HG02623 (cell line): Measurements from ENCODE around the gene TCAF2.
"Not testable (repeated sequence)": the region's sequence is repeated elsewhere in the genome, so short reads cannot be mapped to it uniquely, and the experiment has no call there.

Source experiments
- ATAC-seq: cut with Tn5 transposase; IDR thresholded peaks from one replicate; pipeline ENCODE4 v1.9.1; 2021; ENCODE audit warnings: moderate library complexity; ENCODE audit not compliant: unreplicated experiment

TCAF2 gene

GRCh38 chr7:143620646-143621045 is at the start of gene TCAF2:
TCAF2 (plus strand) TSS chr7:143620974.
- peak; percentile 80 for ATAC-seq

GRCh38 chr7:143571501-143571900 is 49.3 kb upstream of the TCAF2 start, which contains the start of gene CTAGE15:
CTAGE15 (plus strand) TSS chr7:143571801; CDS start chr7:143571818, 17 bp downstream.
- not testable (repeated sequence) for ATAC-seq

GRCh38 chr7:143588183-143588582 is 32.6 kb upstream of the TCAF2 start:
- ATAC-seq, result not testable (repeated sequence)

- not testable (repeated sequence) for ATAC-seq
These were observed 30.9 kb upstream of the TCAF2 start for GRCh38 chr7:143589897-143590296.

GRCh38 chr7:143598086-143598485 is 22.7 kb upstream of the TCAF2 start:
- not testable (repeated sequence) for ATAC-seq

- ATAC-seq, result not testable (repeated sequence)
These were observed 17.2 kb upstream of the TCAF2 start for GRCh38 chr7:143603549-143603948.

- not testable (repeated sequence) for ATAC-seq
These were observed 14.7 kb upstream of the TCAF2 start for GRCh38 chr7:143606088-143606487.

GRCh38 chr7:143615545-143615944 is 5.2 kb upstream of the TCAF2 start:
- not testable (repeated sequence) for ATAC-seq

GRCh38 chr7:143617204-143617603 is 3.6 kb upstream of the TCAF2 start:
- not testable (repeated sequence) for ATAC-seq

GRCh38 chr7:143620058-143620457 is 716 bp upstream of the TCAF2 start:
- ATAC-seq, result peak; percentile 33

GRCh38 chr7:143621175-143621574 is 401 bp downstream of the TCAF2 start:
- peak; percentile 29 for ATAC-seq

- ATAC-seq, result peak; percentile 18
These were observed 1.4 kb downstream of the TCAF2 start for GRCh38 chr7:143622130-143622529.

- not testable (repeated sequence) for ATAC-seq
These were observed 9.9 kb downstream of the TCAF2 start for GRCh38 chr7:143630653-143631052.

- not testable (repeated sequence) for ATAC-seq
These were observed 11.7 kb downstream of the TCAF2 start for GRCh38 chr7:143632506-143632905.

GRCh38 chr7:143633013-143633618 is 12.3 kb downstream of the TCAF2 start:
- not testable (repeated sequence) for ATAC-seq

- not testable (repeated sequence) for ATAC-seq
These were observed 14.8 kb downstream of the TCAF2 start for GRCh38 chr7:143635364-143636240.

- peak; percentile 85 for ATAC-seq
These were observed 18.6 kb downstream of the TCAF2 start for GRCh38 chr7:143639372-143639771.

GRCh38 chr7:143640528-143641189 is 19.9 kb downstream of the TCAF2 start:
- ATAC-seq, result not testable (repeated sequence)

- not testable (repeated sequence) for ATAC-seq
These were observed 25.8 kb downstream of the TCAF2 start for GRCh38 chr7:143646598-143646997.

- not testable (repeated sequence) for ATAC-seq
These were observed 29.1 kb downstream of the TCAF2 start for GRCh38 chr7:143649902-143650301.

GRCh38 chr7:143650447-143650846 is 29.7 kb downstream of the TCAF2 start:
- ATAC-seq, result not testable (repeated sequence)
